Colon (tissue), 2 donors: ENCODE data around the gene CYTH4.

Source experiments
- FAIRE-seq: peaks from 2 replicates; lab custom pipeline; 2012; peaks lifted over from hg19 to GRCh38; lab: Jason Lieb, UNC
- donor health status: control.
- donor health status: control.

CYTH4 gene

GRCh38 chr22:37349043-37349814, 66.9 kb downstream of the CYTH4 start:
- no peak for FAIRE-seq

GRCh38 chr22:37351232-37351631, 68.9 kb downstream of the CYTH4 start:
- no peak for FAIRE-seq

- no peak for FAIRE-seq
These were observed 70.2 kb downstream of the CYTH4 start for GRCh38 chr22:37352481-37352880.

GRCh38 chr22:37353839-37354238, 71.5 kb downstream of the CYTH4 start:
- FAIRE-seq = no peak

GRCh38 chr22:37354261-37354660, 72.0 kb downstream of the CYTH4 start:
- FAIRE-seq = no peak

GRCh38 chr22:37354670-37355069, 72.4 kb downstream of the CYTH4 start:
- FAIRE-seq = no peak

- FAIRE-seq = no peak
These were observed 72.9 kb downstream of the CYTH4 start for GRCh38 chr22:37355174-37355573.

- FAIRE-seq = no peak
These were observed 74.6 kb downstream of the CYTH4 start for GRCh38 chr22:37356922-37357321.

GRCh38 chr22:37357446-37358075, 75.3 kb downstream of the CYTH4 start:
- no peak for FAIRE-seq

- no peak for FAIRE-seq
These were observed 76.1 kb downstream of the CYTH4 start for GRCh38 chr22:37358386-37358785.

GRCh38 chr22:37358917-37359316, 76.6 kb downstream of the CYTH4 start:
- no peak for FAIRE-seq

GRCh38 chr22:37362621-37363020, 80.3 kb downstream of the CYTH4 start:
- no peak for FAIRE-seq

- FAIRE-seq = no peak
These were observed 81.1 kb downstream of the CYTH4 start for GRCh38 chr22:37363261-37363992.
